Measurements from ENCODE around the gene LMAN1L. TPM values are rescaled to one million over a fixed set of nuclear protein-coding genes. Genes with fewer than 3 reads are reported as not detected.

The LMAN1L gene
- total RNA-seq = 0.21 TPM in 1 of 2 replicates, not detected in the other

DNA sequence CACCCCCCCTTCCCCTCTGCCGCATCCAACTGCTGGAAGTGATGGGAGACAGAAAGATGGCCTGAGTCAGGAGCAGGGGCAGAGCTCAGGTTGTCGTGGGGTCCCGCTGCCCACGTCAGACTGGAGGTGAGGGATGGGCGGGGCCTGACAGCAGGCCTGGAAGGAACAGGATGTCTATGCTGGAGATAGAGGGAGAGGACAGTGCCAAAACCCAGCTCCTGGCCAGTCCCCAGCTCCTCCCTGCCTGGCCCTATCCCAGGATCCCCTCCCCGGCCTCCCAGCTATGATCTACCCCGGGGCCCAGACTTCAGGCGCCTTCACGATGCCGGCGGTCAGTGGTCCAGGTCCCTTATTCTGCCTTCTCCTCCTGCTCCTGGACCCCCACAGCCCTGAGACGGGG lies at the start of gene LMAN1L:
LMAN1L (plus strand) TSS at position 303 of the 400 bp plus-strand sequence; CDS start at position 323, 20 bp downstream.

DNA sequence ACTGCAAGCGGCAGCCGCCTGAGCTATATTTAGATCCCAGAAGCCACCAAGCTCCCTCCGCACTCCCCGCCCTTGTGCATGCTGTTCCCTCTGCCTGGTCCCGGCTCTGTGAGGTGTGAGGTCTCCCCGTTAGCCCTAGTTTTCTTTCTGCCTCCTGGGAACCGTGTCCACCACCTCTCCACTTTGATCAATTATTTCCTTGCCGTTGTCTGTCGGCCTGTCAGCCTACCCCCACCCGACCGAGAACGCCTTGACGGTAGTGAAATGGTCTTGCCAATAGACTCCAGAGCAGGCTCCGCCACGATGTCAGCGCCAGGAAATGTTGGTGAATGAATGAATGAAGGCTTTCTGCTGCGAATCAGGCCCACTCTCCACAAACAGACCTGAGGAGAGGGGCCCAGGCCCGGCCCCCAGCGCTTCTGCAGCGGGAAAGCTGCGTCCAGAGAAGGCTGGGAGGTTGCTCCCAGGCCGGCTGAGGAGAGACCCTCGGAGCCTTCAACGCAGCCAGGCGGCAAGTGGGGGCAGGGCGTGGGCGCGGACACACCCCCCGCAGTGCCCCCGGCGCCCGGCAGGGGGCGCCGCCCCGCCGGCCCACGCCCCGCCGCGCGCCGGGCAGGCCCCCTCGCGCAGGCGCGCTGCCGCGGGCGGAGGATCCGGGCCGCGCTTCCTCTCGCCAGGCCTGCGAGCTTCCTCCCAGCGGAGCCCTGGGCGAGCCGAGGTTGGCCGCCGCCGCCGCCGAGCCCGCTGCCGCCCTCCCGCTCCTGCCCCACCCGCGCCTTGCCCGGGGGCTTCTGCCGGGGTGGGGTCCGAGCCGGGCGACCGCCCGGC lies 31.0 kb upstream of the LMAN1L start, which contains the start of gene CSK:
CSK (plus strand) TSS at position 650 of the 828 bp plus-strand sequence. CDS start 16,218 bp downstream, outside the sequence.

DNA sequence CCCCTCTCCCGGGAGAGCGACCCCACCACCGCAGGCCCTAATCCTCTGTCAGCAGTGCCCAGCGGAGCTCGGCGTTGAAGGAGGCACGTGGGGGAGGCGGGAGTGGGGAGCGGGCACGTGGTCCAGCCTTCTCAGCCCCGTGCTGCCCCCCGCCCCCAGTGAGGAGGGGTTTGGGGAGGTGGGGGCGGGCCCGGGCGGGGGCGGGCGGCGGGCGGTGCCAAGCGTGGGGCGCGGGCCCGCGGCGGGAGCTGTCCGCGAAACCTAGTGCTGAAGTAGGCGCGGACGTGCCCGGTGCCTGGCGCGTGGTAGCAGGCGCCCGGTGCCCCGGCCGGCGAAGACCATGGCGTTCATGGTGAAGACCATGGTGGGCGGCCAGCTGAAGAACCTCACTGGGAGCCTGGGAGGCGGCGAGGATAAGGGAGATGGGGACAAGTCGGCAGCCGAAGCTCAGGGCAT lies 13.8 kb downstream of the LMAN1L start, which contains the start of gene CPLX3:
CPLX3 (plus strand) TSS at position 264 of the 456 bp plus-strand sequence; CDS start at position 341, 77 bp downstream.

GRCh38 chr15:74842581-74843444 lies 30.2 kb downstream of the LMAN1L start, which contains the start of gene ULK3:
Gene ULK3 (minus strand): TSS chr15:74843156. CDS start chr15:74843105, 51 bp downstream.

GRCh38 chr15:74873036-74873755 lies 60.6 kb downstream of the LMAN1L start, which contains the start of gene SCAMP2:
Gene SCAMP2 (minus strand): TSS chr15:74873365. CDS start chr15:74873255, 110 bp downstream.

Other genes starting within 250 kb of the LMAN1L start
- 49.2 and 55.3 TPM in 2 replicates for gene CLK3, start 197.0 kb upstream of the LMAN1L start, total RNA-seq
- 6.8 and 19.5 TPM in 2 replicates for gene EDC3, start 116.8 kb upstream of the LMAN1L start, total RNA-seq
- 1.6 and 3.1 TPM in 2 replicates for gene CYP1A1, start 87.3 kb upstream of the LMAN1L start, total RNA-seq
- not detected in 2 replicates for gene CYP1A2, start 64.0 kb upstream of the LMAN1L start, total RNA-seq
- 32.8 and 96.9 TPM in 2 replicates for gene CSK, start 30.8 kb upstream of the LMAN1L start, total RNA-seq
- not detected in 2 replicates for gene CPLX3, start 13.8 kb downstream of the LMAN1L start, total RNA-seq
- 21.8 and 21.9 TPM in 2 replicates for gene ULK3, start 30.3 kb downstream of the LMAN1L start, total RNA-seq
- 26.3 and 43.4 TPM in 2 replicates for gene SCAMP2, start 60.5 kb downstream of the LMAN1L start, total RNA-seq
- gene MPI, start 77.2 kb downstream of the LMAN1L start, total RNA-seq = 22.6 and 41.5 TPM in 2 replicates
- 70.4 and 72.1 TPM in 2 replicates for gene FAM219B, start 94.0 kb downstream of the LMAN1L start, total RNA-seq
- 64.9 and 75.4 TPM in 2 replicates for gene COX5A, start 125.2 kb downstream of the LMAN1L start, total RNA-seq
- gene RPP25, start 143.9 kb downstream of the LMAN1L start, total RNA-seq = 5.6 and 5.8 TPM in 2 replicates
- under 0.01 and 0.64 TPM in 2 replicates for gene SCAMP5, start 182.7 kb downstream of the LMAN1L start, total RNA-seq
- gene PPCDC, start 210.8 kb downstream of the LMAN1L start, total RNA-seq = 6.8 and 10.9 TPM in 2 replicates

All from nasal cavity respiratory epithelium epithelial cell of viscerocranial mucosa (primary cell).